ENCODE data around the gene PPP4R4. TPM values are rescaled to one million over a fixed set of nuclear protein-coding genes. Genes with fewer than 3 reads are reported as not detected.
A peak's percentile ranks its signal among the peaks of the same experiment; 100 is the strongest.

Gene PPP4R4
- total and polyA plus RNA-seq, 2 of the 4 experiments (the other 2 are of a cell fraction) = 0.17 to 0.36 TPM

GRCh38 chr14:94304243-94304642 is 130.1 kb downstream of the PPP4R4 start:
- no CpG with 5 or more reads among the region's 6 CpGs for WGBS, 2 experiments (ENCODE audit: extremely low coverage in 2 of 2, insufficient read length in 1 of 2)
- Histone ChIP-seq H3K4me2 (ENCODE audit: low read depth, low read length) (no peak overlapping the region), H2AK9ac (replicated peaks; ENCODE audit: low read depth, low read length, poor library complexity) (peak overlapping the region; percentile 31), H2AK5ac (ENCODE audit: low read depth, low read length) (no peak overlapping the region), H2AFZ (replicated peaks; ENCODE audit: low read length, poor library complexity) (no peak overlapping the region), H3K79me1 (ENCODE audit: low read depth in 1 of 2, low read length in 2 of 2) (no peaks in the 10 kb centered on the region), H4K91ac (ENCODE audit: insufficient read depth, low read depth, low read length) (no peak overlapping the region), H4K5ac (ENCODE audit: low read depth, low read length) (no peak overlapping the region), H3K18ac (ENCODE audit: low read depth, low read length) (no peak overlapping the region), H3K14ac (replicated peaks; ENCODE audit: low read depth, low read length) (no peak overlapping the region), H3K27me3 (ENCODE audit: control insufficient read depth, insufficient read depth, low read length) (no peaks in the 10 kb centered on the region), H4K20me1 (ENCODE audit: insufficient read depth, low read length) (no peaks in the 10 kb centered on the region), H3K4me3 (ENCODE audit: insufficient read depth, low read depth, low read length) (no peak overlapping the region), H3K23ac (ENCODE audit: low read depth, low read length) (no peak overlapping the region), H3K4me1 (ENCODE audit: control insufficient read depth, insufficient read depth, low read length) (no peaks in the 10 kb centered on the region), H3K9me3 (ENCODE audit: control insufficient read depth, insufficient read depth, low read length) (peaks cover 10% of the 10 kb centered on the region), H3K4ac (ENCODE audit: low read depth, low read length) (no peak overlapping the region), H3K27ac (ENCODE audit: insufficient read depth, low read length) (no peak overlapping the region), H3K9ac (ENCODE audit: low read depth, low read length) (no peak overlapping the region), H2BK120ac (ENCODE audit: low read depth, low read length) (no peak overlapping the region), H3K56ac (ENCODE audit: extremely low read depth, insufficient read depth, low read length) (no peak overlapping the region), H2BK15ac (ENCODE audit: low read depth, low read length) (no peak overlapping the region), H4K8ac (ENCODE audit: low read depth in 2 of 2, low read length in 2 of 2) (no peak overlapping the region), H3K36me3 (ENCODE audit: control insufficient read depth, insufficient read depth, low read length) (no peaks in the 10 kb centered on the region), H2BK5ac (ENCODE audit: low read depth, low read length, poor library complexity, severe bottlenecking) (no peak overlapping the region), H2BK20ac (ENCODE audit: low read depth, low read length) (no peak overlapping the region), H3K9me1 (ENCODE audit: insufficient read depth, low read length) (no peaks in the 10 kb centered on the region)
- intact Hi-C loops (cut with micrococcal nuclease) (no loop called here), in situ Hi-C loops (cut with MboI; ENCODE audit: low sequenced_read_pairs) (no loop called here), dilution Hi-C loops (cut with HindIII; ENCODE audit: low sequenced_read_pairs, unreplicated experiment) (no loop called here)
- DNase-seq (no peak), ATAC-seq (ENCODE audit: low read depth) (no peak)
- no TSS peak for BruUV-seq (replicated peaks)
- ChIA-PET CTCF (no interaction called here), POLR2A (ENCODE audit: unreplicated experiment) (no interaction called here)
- no peak for TF ChIP-seq USF2 (IDR thresholded peaks at IDR 0.05; ENCODE audit: low read depth, low read length)
- no peak for TF ChIP-seq RAD21 (IDR thresholded peaks at IDR 0.05; ENCODE audit: low read length)
- TF ChIP-seq CEBPB (IDR thresholded peaks at IDR 0.05; ENCODE audit: low read depth, low read length) = no peak
- no peak for TF ChIP-seq NFE2L2 (IDR thresholded peaks at IDR 0.05; ENCODE audit: low read depth, low read length)
- TF ChIP-seq FOS (IDR thresholded peaks at IDR 0.05; ENCODE audit: low read depth, low read length) = no peak
- TF ChIP-seq MAZ (IDR thresholded peaks at IDR 0.05; ENCODE audit: borderline replicate concordance, low read depth, low read length) = no peak
- TF ChIP-seq BHLHE40 (IDR thresholded peaks at IDR 0.05; ENCODE audit: low read depth, low read length) = no peak
- TF ChIP-seq SMC3 (IDR thresholded peaks at IDR 0.05; ENCODE audit: low read depth, low read length) = no peak
- no peak for TF ChIP-seq MAFK (IDR thresholded peaks at IDR 0.05; ENCODE audit: low read depth, low read length)
- no peak for TF ChIP-seq CHD1 (IDR thresholded peaks at IDR 0.05; ENCODE audit: low read depth, low read length)
- TF ChIP-seq MXI1 (IDR thresholded peaks at IDR 0.05; ENCODE audit: borderline replicate concordance, low read depth, low read length) = no peak
- no peak for TF ChIP-seq RCOR1 (IDR thresholded peaks at IDR 0.05; ENCODE audit: insufficient replicate concordance, low read length)
- TF ChIP-seq CTCF (conservative IDR thresholded peaks at IDR 0.05; ENCODE audit: low read depth, low read length) = no peak
- TF ChIP-seq POLR2A (IDR thresholded peaks at IDR 0.05; ENCODE audit: low read depth, low read length) = no peak
- TF ChIP-seq RFX5 (IDR thresholded peaks at IDR 0.05; ENCODE audit: low read depth, low read length) = no peak
- no peak for TF ChIP-seq ELK1 (IDR thresholded peaks at IDR 0.05; ENCODE audit: borderline replicate concordance, low read depth, low read length)

All from IMR-90 (cell line).